Trophoblast cell (in vitro differentiated cells and primary cell): ENCODE data around the gene CRISPLD2.

Experiments used
- DNase-seq, 2 donors: peaks; one replicate each; pipeline ENCODE4 v3.0.0-alpha.2; 2016
- H2AFZ ChIP-seq: 2 replicates; pipeline ENCODE4 v1.6.1; 2013; ENCODE audit warnings: low read length, moderate library complexity, mild to moderate bottlenecking; ENCODE audit not compliant: insufficient read depth, poor library complexity
- H2AK5ac ChIP-seq: 2 replicates; pipeline ENCODE4 v1.6.1; 2013; ENCODE audit warnings: mild to moderate bottlenecking, low read length
- H2BK120ac ChIP-seq: 2 replicates; pipeline ENCODE4 v1.6.1; 2013; ENCODE audit warnings: low read length, mild to moderate bottlenecking, moderate library complexity; ENCODE audit not compliant: insufficient read depth, poor library complexity
- H2BK12ac ChIP-seq: 2 replicates; pipeline ENCODE4 v1.6.1; 2013; ENCODE audit warnings: mild to moderate bottlenecking, low read length, moderate library complexity
- H2BK5ac ChIP-seq: 2 replicates; pipeline ENCODE4 v1.6.1; 2013; ENCODE audit warnings: low read length, low read depth, moderate library complexity, mild to moderate bottlenecking; ENCODE audit not compliant: poor library complexity
- H3K14ac ChIP-seq: 2 replicates; pipeline ENCODE4 v1.6.1; 2013; ENCODE audit warnings: mild to moderate bottlenecking, low read length
- H3K18ac ChIP-seq: 2 replicates; pipeline ENCODE4 v1.6.1; 2013; ENCODE audit warnings: mild to moderate bottlenecking, low read length
- H3K23ac ChIP-seq: 2 replicates; pipeline ENCODE4 v1.6.1; 2013; ENCODE audit warnings: low read length
- H3K27ac ChIP-seq: 2 replicates; pipeline ENCODE4 v1.5.1; 2013; ENCODE audit warnings: low read depth, mild to moderate bottlenecking, inconsistent platforms, low read length, moderate library complexity
- H3K27me3 ChIP-seq: 2 replicates; pipeline ENCODE4 v1.6.1; 2013; ENCODE audit warnings: inconsistent platforms, mild to moderate bottlenecking, low read length, moderate library complexity; ENCODE audit not compliant: insufficient read depth
- H3K36me3 ChIP-seq, 2 experiments: 1 replicate in 1 of 2; 2 replicates in 1 of 2; pipeline ENCODE4 v1.6.1; 2013; ENCODE audit warnings: low read length in 2 of 2, mild to moderate bottlenecking in 2 of 2, moderate library complexity in 1 of 2; ENCODE audit not compliant: insufficient read depth in 2 of 2, control insufficient read depth in 1 of 2
- H3K4ac ChIP-seq: 2 replicates; pipeline ENCODE4 v1.6.1; 2013; ENCODE audit warnings: low read depth, mild to moderate bottlenecking, low read length, moderate library complexity
- H3K4me1 ChIP-seq, 2 experiments: 1 replicate in 1 of 2; 2 replicates in 1 of 2; pipeline ENCODE4 v1.6.1; 2013; ENCODE audit warnings: low read length in 2 of 2, mild to moderate bottlenecking in 2 of 2, moderate library complexity in 1 of 2; ENCODE audit not compliant: insufficient read depth in 2 of 2, control insufficient read depth in 1 of 2
- H3K4me2 ChIP-seq: 2 replicates; pipeline ENCODE4 v1.6.1; 2013; ENCODE audit warnings: inconsistent platforms, mild to moderate bottlenecking, low read length, moderate library complexity
- H3K4me3 ChIP-seq: 2 replicates; pipeline ENCODE4 v1.5.1; 2013; ENCODE audit warnings: mild to moderate bottlenecking, low read depth, low read length, inconsistent platforms
- H3K79me1 ChIP-seq: one replicate; pipeline ENCODE4 v1.6.1; 2013; ENCODE audit warnings: low read length
- H3K79me2 ChIP-seq: 2 replicates; pipeline ENCODE4 v1.6.1; 2013; ENCODE audit warnings: low read length, mild to moderate bottlenecking; ENCODE audit not compliant: control insufficient read depth, insufficient read depth, poor library complexity
- H3K9ac ChIP-seq: 2 replicates; pipeline ENCODE4 v1.6.1; 2013; ENCODE audit warnings: mild to moderate bottlenecking, low read length
- H3K9me3 ChIP-seq: 2 replicates; pipeline ENCODE4 v1.6.1; 2013; ENCODE audit warnings: low read depth, mild to moderate bottlenecking, control low read depth, inconsistent platforms, low read length; ENCODE audit not compliant: insufficient read depth
- H4K12ac ChIP-seq: 2 replicates; pipeline ENCODE4 v1.6.1; 2013; ENCODE audit warnings: low read depth, mild to moderate bottlenecking, low read length, moderate library complexity
- H4K8ac ChIP-seq: 2 replicates; pipeline ENCODE4 v1.6.1; 2013; ENCODE audit warnings: low read depth, mild to moderate bottlenecking, low read length, moderate library complexity
- H4K91ac ChIP-seq: one replicate; pipeline ENCODE4 v1.6.1; 2013; ENCODE audit warnings: low read depth, mild to moderate bottlenecking, low read length, moderate library complexity
- WGBS: extraction: QIAGEN DNeasy Blood & Tissue Kit; methylation state at CpG from one replicate; pipeline ENCODE4 v1.1.7; 2013; ENCODE audit warnings: missing lambda C conversion rate; ENCODE audit not compliant: insufficient read length, insufficient coverage; ENCODE audit errors: extremely low coverage; 5-methylcytosine and 5-hydroxymethylcytosine counted together

CRISPLD2 gene

DNA sequence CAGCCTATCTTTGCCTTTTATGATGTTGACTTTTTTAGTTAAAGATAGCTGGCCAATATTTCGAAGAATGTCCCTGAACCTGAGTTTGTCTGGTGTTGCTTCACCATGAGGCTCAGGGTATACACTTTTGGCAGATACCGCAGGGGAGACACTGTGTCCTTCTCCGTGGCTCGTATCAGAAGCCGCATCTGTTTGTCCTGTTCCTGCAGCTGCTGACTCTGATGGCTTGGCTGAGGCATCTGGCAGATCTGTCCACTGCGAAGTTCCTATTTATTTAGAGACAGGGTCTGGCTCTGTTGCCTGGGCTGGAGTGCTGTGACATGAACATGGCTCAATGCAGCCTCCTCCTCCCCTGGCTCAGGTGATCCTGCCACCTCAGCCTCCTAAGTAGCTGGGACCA is 93.5 kb downstream of the CRISPLD2 start:
- no peaks in the 10 kb centered on the region for H3K79me2 ChIP-seq
- H2BK120ac ChIP-seq = no peak overlapping the region
- H4K12ac ChIP-seq = no peak overlapping the region
- no peak overlapping the region for H4K91ac ChIP-seq
- no peaks in the 10 kb centered on the region for H3K79me1 ChIP-seq
- no peak overlapping the region for H3K9ac ChIP-seq
- no peak overlapping the region for H2AFZ ChIP-seq
- H3K4me1 ChIP-seq = no peaks in the 10 kb centered on the region
- no peak overlapping the region for H3K18ac ChIP-seq
- H3K23ac ChIP-seq = no peak overlapping the region
- H3K9me3 ChIP-seq = no peaks in the 10 kb centered on the region
- no peaks in the 10 kb centered on the region for H3K27me3 ChIP-seq
- no peak overlapping the region for H3K4me3 ChIP-seq
- no peak overlapping the region for H3K4ac ChIP-seq
- peaks cover 0 to 5% of the 10 kb centered on the region in 2 experiments for H3K36me3 ChIP-seq
- no CpG with 5 or more reads among the region's 6 CpGs for WGBS
- no peak overlapping the region for H2BK5ac ChIP-seq
- no peak overlapping the region for H3K14ac ChIP-seq
- no peak overlapping the region for H3K27ac ChIP-seq
- no peak overlapping the region for H2BK12ac ChIP-seq
- H3K4me2 ChIP-seq = no peak overlapping the region
- H2AK5ac ChIP-seq = no peak overlapping the region
- H4K8ac ChIP-seq = no peak overlapping the region
- DNase-seq = no peak

DNA sequence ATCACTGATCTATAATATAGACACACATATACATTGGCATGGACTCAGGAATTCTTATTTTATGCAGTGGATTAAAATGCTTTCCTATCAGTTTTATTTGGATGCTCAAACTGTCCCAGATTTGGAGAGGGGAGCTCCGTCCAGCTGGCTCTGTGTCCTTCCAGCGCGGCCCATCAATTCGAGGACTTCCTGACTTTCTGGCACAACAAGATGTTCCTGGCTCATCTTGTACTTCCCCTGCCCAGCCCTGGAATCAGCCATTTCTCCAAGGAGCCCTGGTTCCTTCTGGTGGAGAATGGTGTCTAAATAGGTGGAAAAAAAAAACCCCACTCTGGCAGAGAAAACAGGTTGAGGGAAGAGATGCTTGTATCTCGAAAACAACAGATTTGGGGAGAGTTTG is 94.5 kb downstream of the CRISPLD2 start:
- no peaks in the 10 kb centered on the region for H3K9me3 ChIP-seq
- no peak overlapping the region for H2AK5ac ChIP-seq
- no peak overlapping the region for H3K14ac ChIP-seq
- H4K12ac ChIP-seq = no peak overlapping the region
- H4K8ac ChIP-seq = no peak overlapping the region
- no peak overlapping the region for H3K4me2 ChIP-seq
- H2BK120ac ChIP-seq = no peak overlapping the region
- no peaks in the 10 kb centered on the region for H3K79me1 ChIP-seq
- no peak overlapping the region for H3K9ac ChIP-seq
- no peak overlapping the region for H2AFZ ChIP-seq
- H2BK5ac ChIP-seq = no peak overlapping the region
- H3K18ac ChIP-seq = no peak overlapping the region
- no peak overlapping the region for H2BK12ac ChIP-seq
- no peak overlapping the region for H3K27ac ChIP-seq
- H4K91ac ChIP-seq = no peak overlapping the region
- WGBS = no CpG with 5 or more reads among the region's 5 CpGs
- H3K27me3 ChIP-seq = no peaks in the 10 kb centered on the region
- H3K4me1 ChIP-seq = no peaks in the 10 kb centered on the region
- H3K79me2 ChIP-seq = no peaks in the 10 kb centered on the region
- H3K4ac ChIP-seq = no peak overlapping the region
- DNase-seq = no peak
- H3K36me3 ChIP-seq = no peaks in the 10 kb centered on the region
- H3K23ac ChIP-seq = no peak overlapping the region
- H3K4me3 ChIP-seq = no peak overlapping the region

DNA sequence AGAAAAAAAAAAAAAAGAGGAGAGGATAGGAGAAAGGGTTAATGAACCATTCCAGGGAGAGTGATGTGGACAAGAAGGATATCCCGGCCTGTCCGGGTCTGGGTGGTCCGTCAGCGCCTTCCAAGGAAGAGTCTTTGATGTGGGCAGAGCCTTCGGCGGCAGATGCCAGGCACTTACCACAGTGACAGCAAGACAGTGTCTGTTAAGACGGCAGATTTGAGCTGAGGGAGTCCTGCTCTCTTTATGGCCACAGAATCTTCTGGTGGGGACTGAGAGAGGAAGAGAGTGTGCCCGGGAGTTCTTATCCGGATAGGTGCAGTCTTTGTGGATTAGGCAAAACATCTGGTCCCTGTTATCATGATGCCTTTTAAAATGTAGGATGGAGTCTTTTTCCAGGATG is 96.4 kb downstream of the CRISPLD2 start:
- Histone ChIP-seq H2AK5ac (no peak overlapping the region), H3K79me1 (peaks cover 2% of the 10 kb centered on the region), H2BK12ac (no peak overlapping the region), H3K27ac (no peak overlapping the region), H3K4me3 (no peak overlapping the region), H3K4me1 (peaks cover 3 to 5% of the 10 kb centered on the region in 2 experiments), H3K4me2 (no peak overlapping the region), H2AFZ (no peak overlapping the region), H3K79me2 (no peaks in the 10 kb centered on the region), H3K9ac (no peak overlapping the region), H3K9me3 (no peaks in the 10 kb centered on the region), H3K23ac (no peak overlapping the region), H3K18ac (no peak overlapping the region), H3K4ac (no peak overlapping the region), H4K91ac (no peak overlapping the region), H4K8ac (no peak overlapping the region), H3K36me3 (no peaks in the 10 kb centered on the region), H2BK120ac (no peak overlapping the region), H3K14ac (no peak overlapping the region), H2BK5ac (no peak overlapping the region), H4K12ac (no peak overlapping the region), H3K27me3 (no peaks in the 10 kb centered on the region)
- WGBS = no CpG with 5 or more reads among the region's 9 CpGs
- no peak for DNase-seq

DNA sequence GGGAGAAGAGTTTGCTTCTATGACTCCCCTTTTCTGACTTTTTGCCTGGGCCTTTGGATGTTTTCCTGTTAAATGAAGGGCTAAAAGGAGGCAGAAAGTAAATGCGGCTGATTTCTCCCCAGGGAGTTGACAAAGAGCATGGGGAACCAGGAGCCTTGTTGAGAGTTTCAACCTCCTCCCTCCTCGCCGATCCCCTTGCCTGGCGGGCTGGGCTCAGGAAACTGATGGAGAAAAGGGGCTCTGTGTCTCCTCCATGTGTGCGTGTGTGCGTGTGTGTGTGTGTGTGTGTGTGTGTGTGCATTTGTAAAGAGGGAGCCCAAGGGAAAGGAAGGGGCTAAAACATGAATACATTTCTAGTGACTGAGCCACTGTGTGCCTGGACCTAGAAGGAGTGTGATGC is 97.1 kb downstream of the CRISPLD2 start:
- Histone ChIP-seq H3K4me2 (no peak overlapping the region), H2BK120ac (no peak overlapping the region), H3K18ac (no peak overlapping the region), H3K9me3 (no peaks in the 10 kb centered on the region), H2AFZ (no peak overlapping the region), H4K12ac (no peak overlapping the region), H3K4me3 (no peak overlapping the region), H4K91ac (no peak overlapping the region), H2AK5ac (no peak overlapping the region), H3K23ac (no peak overlapping the region), H3K79me1 (peaks cover 4% of the 10 kb centered on the region), H2BK5ac (no peak overlapping the region), H3K4me1 (peaks cover 3 to 5% of the 10 kb centered on the region in 2 experiments), H4K8ac (no peak overlapping the region), H3K27ac (no peak overlapping the region), H3K4ac (no peak overlapping the region), H3K14ac (no peak overlapping the region), H3K36me3 (no peaks in the 10 kb centered on the region), H3K79me2 (no peaks in the 10 kb centered on the region), H3K27me3 (no peaks in the 10 kb centered on the region), H3K9ac (no peak overlapping the region), H2BK12ac (no peak overlapping the region)
- no CpG with 5 or more reads among the region's 6 CpGs for WGBS
- no peak for DNase-seq
